Measurements from ENCODE around the gene GRID1.

- TF ChIP-seq MEF2A (IDR thresholded peaks at IDR 0.05; ENCODE audit: borderline replicate concordance, low read depth) = no peak
- TF ChIP-seq EZH2phosphoT487 (IDR thresholded peaks at IDR 0.05; ENCODE audit: borderline replicate concordance, low read depth) = no peak
- TF ChIP-seq GATA2 (CRISPR knock-in tag; IDR thresholded peaks at IDR 0.05) = no peak
- no peak for TF ChIP-seq FOXM1 (IDR thresholded peaks at IDR 0.05; ENCODE audit: low read depth)
- no peak for TF ChIP-seq CTCF (IDR thresholded peaks at IDR 0.05)
- TF ChIP-seq PBX3 (IDR thresholded peaks at IDR 0.05) = no peak
- no peak for TF ChIP-seq REST (IDR thresholded peaks at IDR 0.05; ENCODE audit: low read depth, low read length)
- TF ChIP-seq TCF12 (IDR thresholded peaks at IDR 0.05) = no peak
- TF ChIP-seq POLR2AphosphoS5 (IDR thresholded peaks at IDR 0.05; ENCODE audit: low read depth, low read length) = no peak
- TF ChIP-seq JUND (IDR thresholded peaks at IDR 0.05) = no peak
- no peak for TF ChIP-seq TAF1 (IDR thresholded peaks at IDR 0.05; ENCODE audit: borderline replicate concordance, low read depth, low read length)
- TF ChIP-seq SIN3A (IDR thresholded peaks at IDR 0.05; ENCODE audit: borderline replicate concordance, low read depth, low read length) = no peak
These were observed 22.8 kb downstream of the GRID1 start for GRCh38 chr10:86343761-86344160.
